Ovary (tissue), 9 donors: ENCODE data around the gene WDR59. TPM values are rescaled to one million over a fixed set of nuclear protein-coding genes. Genes with fewer than 3 reads are reported as not detected.
"Not testable (repeated sequence)": the region's sequence is repeated elsewhere in the genome, so short reads cannot be mapped to it uniquely, and the experiment has no call there.

ENCODE experiments used
- DNase-seq, 5 donors: peaks; one replicate each; pipeline ENCODE4 v3.0.0-alpha.2; 2019 to 2020
- H3K27ac ChIP-seq, 2 donors: fragments of 200-600 bp; one replicate each; pipeline versions ENCODE4 v1.5.1 to v1.8.0; 2019 to 2022
- H3K27me3 ChIP-seq: fragments of 200-600 bp; one replicate; pipeline ENCODE4 v1.8.0; 2022
- H3K36me3 ChIP-seq: fragments of 200-600 bp; sonication (generic); one replicate; pipeline ENCODE4 v1.5.1; 2019
- H3K4me1 ChIP-seq: one replicate; pipeline ENCODE4 v1.8.1; 2013; ENCODE audit warnings: mild to moderate bottlenecking, moderate library complexity; ENCODE audit not compliant: insufficient read depth
- H3K4me3 ChIP-seq: fragments of 200-600 bp; sonication (generic); one replicate; pipeline ENCODE4 v1.5.1; 2017
- H3K9me3 ChIP-seq, 2 donors: fragments of 200-600 bp in 1 of 2; sonication (generic) in 1 of 2; one replicate each; pipeline versions ENCODE4 v1.5.1 to v1.8.1; 2013 to 2019; ENCODE audit warnings: mild to moderate bottlenecking in 1 of 2, moderate library complexity in 1 of 2
- EP300 ChIP-seq: sonication (generic); formaldehyde crosslinking; IDR thresholded peaks from one replicate; pipeline ENCODE4 v1.6.1; 2017; ENCODE audit warnings: antibody characterized with exemption
- POLR2A ChIP-seq: fragments of 450-650 bp; IDR thresholded peaks from one replicate; pipeline ENCODE4 v1.6.1; 2017; ENCODE audit warnings: antibody characterized with exemption, mild to moderate bottlenecking, moderate library complexity
- WGBS, 3 donors: extraction: QIAGEN DNeasy Blood & Tissue Kit in 1 of 3; methylation state at CpG; one replicate each; pipeline versions ENCODE4 v1.1.5 to v1.1.7; 2013 to 2017; 5-methylcytosine and 5-hydroxymethylcytosine counted together
- intact Hi-C, 4 donors: fragments of 100-400 bp; cut with DNase I; formaldehyde crosslinking; loops; one replicate each; pipeline versions ENCODE4 v1.11.0 to v1.15.1; 2022 to 2023
- polyA plus RNA-seq, 2 donors: library from polyadenylated mRNA; stranded (reverse); fragments of 200-250 nt in 1 of 2; fragments of 350-450 nt in 1 of 2; fragmentation: Illumina TruSeq in 1 of 2; extraction: RNeasy Lipid Tissue Mini Kit (QIAGEN cat#74804) in 1 of 2; gene quantifications; one replicate each; pipeline ENCODE4 v1.2.3, GENCODE V29; 2013 to 2014
- total RNA-seq, 7 donors: library from RNA; depleted of rRNA in 2 of 7; stranded (reverse); fragments of >200 nt in 2 of 7; fragmentation: NEBNext Ultra II Directional in 3 of 7; extraction: Animal tissue kit (Norgen Biotek cat#: 25700) in 3 of 7; gene quantifications; one replicate each; pipeline versions ENCODE4 v1.1.0 to v1.2.4, GENCODE V29; 2016 to 2023
- TF ChIP-seq, protein P1 (sequence below), 3 donors: fragments of 450-650 bp in 2 of 3; fragments of 200-600 bp in 1 of 3; IDR thresholded peaks; one replicate each; pipeline versions ENCODE4 v1.5.1 to v1.8.0; 2016 to 2022; ENCODE audit warnings: antibody characterized with exemption in 3 of 3, mild to moderate bottlenecking in 1 of 3
- donor health status: DM: no; HTN: no; CAD: no; lungs with moderate emphysema.
- donor health status: DM: no; HTN: no; CAD: no.
- donor health status: Bipolar disorder and iron deficiency.
- donor health status: DM: yes; HTN: yes; CAD: no.
- donor health status: DM: no; HTN: no; CAD: no.
- donor health status: DM: yes; HTN: yes; CAD: no.

The WDR59 gene
- total and polyA plus RNA-seq, 9 donors = 23.6 to 82.3 (median 59.3) TPM

DNA sequence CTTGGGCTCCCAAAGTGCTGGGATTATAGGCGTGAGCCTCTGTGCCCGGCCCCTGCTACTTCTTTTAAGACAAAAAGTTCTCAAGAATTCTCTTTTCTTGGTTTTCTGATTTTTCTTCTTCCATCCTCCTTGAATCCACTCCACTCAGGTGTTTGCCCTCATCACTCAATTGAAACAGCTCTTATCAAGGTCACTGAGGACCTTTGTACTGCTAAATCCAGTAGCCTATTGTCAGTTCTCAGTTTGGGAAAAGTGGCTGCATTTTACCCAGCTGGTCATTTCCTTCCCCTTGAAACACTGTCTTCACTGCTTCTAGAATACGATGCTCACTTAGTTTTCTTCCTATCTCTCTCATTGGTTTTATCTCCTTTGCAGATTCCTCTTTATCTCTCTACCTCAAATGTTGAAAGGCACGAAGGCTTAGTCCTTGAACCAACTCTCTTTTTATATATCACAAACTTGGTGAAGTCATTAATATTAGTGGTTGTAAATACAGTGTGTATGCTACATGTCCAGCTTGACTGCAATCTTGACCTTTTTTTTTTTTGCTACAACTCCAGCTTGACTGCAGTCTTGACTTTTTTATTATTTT is 43.7 kb upstream of the WDR59 start:
- Histone ChIP-seq H3K27ac (no peak overlapping the region), H3K4me1 (peaks cover 6% of the 10 kb centered on the region), H3K4me3 (no peak overlapping the region), H3K36me3 (no peaks in the 10 kb centered on the region), H3K9me3 (no peaks in the 10 kb centered on the region), H3K27me3 (no peaks in the 10 kb centered on the region)
- DNase-seq = no peak
- WGBS, 3 donors = 69 to 73% (median 69%) methylated on average over 4 of the region's 4 CpGs
- intact Hi-C loops = no loop called here
- TF ChIP-seq EP300 (no peak), POLR2A (no peak)
- TF ChIP-seq, protein P1, sequence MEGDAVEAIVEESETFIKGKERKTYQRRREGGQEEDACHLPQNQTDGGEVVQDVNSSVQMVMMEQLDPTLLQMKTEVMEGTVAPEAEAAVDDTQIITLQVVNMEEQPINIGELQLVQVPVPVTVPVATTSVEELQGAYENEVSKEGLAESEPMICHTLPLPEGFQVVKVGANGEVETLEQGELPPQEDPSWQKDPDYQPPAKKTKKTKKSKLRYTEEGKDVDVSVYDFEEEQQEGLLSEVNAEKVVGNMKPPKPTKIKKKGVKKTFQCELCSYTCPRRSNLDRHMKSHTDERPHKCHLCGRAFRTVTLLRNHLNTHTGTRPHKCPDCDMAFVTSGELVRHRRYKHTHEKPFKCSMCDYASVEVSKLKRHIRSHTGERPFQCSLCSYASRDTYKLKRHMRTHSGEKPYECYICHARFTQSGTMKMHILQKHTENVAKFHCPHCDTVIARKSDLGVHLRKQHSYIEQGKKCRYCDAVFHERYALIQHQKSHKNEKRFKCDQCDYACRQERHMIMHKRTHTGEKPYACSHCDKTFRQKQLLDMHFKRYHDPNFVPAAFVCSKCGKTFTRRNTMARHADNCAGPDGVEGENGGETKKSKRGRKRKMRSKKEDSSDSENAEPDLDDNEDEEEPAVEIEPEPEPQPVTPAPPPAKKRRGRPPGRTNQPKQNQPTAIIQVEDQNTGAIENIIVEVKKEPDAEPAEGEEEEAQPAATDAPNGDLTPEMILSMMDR (IDR thresholded peaks at IDR 0.05) = no peak

DNA sequence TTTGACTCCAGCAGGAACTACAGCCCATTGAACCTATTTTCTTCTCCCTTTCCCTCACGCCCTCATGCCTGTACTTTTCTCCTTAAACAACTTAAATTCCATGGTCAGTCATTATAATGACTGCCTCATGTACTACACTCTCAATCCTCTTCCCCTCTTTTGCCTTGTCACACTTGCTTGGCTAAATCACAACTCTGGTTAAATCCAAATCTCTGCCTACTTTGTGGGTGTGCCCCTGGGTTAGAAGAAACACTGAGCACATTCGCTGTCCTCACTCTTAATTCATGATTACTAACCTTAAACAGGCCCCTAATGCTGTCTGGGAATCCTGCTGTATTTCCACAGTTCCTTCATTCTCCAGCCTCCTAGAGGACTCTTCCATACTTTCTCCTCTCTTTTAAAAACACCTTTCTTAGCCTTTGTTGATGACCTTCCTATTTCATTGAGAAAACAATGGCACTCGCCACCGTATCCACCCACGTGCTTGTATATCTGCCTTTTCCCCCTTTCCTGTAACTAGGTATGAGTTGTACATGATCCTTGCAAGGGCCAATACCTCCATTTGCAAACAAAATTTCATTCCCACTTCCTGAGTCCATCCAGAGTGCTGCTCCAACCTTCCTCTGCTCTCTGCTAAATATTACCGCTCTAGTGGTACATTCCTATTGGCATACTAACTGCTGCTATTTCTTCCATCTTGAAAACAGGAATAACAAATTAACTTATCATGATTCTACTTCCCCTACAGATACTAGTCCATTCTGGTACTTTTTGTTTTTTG is 42.8 kb upstream of the WDR59 start:
- Histone ChIP-seq H3K4me1 (peaks cover 6% of the 10 kb centered on the region), H3K36me3 (no peaks in the 10 kb centered on the region), H3K27me3 (no peaks in the 10 kb centered on the region), H3K9me3 (no peaks in the 10 kb centered on the region), H3K27ac (no peak overlapping the region), H3K4me3 (no peak overlapping the region)
- intact Hi-C loops = no loop called here
- TF ChIP-seq EP300 (no peak), POLR2A (no peak)
- TF ChIP-seq, protein P1 (IDR thresholded peaks at IDR 0.05) = no peak
- 91 to 93% (median 92%) methylated on average over 6 of the region's 6 CpGs for WGBS, 3 donors
- no peak for DNase-seq

DNA sequence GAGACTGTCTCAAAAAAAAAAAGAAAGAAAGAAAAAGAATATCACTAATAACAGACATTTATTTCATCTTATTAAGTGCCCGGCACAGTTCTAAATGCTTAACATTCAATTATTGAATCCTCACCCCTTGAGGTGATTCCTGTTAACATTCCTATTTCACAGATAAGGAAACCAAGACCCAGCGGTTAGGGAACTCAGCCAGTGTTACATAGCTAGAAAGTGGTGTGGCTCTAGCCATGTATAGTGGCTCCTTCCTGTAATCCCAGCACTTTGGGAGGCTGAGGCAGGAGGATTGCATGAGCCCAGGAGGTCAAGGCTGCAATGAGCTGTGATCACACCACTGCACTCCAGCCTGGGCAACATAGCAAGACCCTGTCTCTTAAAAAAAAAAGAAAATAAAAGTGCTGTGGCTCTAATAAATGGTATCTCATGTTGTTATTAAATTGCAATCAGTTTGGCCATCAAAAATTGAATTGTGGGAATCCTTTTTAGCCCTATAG is 42.0 kb upstream of the WDR59 start:
- Histone ChIP-seq H3K27ac (peak overlapping the region; percentile 64 to 83), H3K4me1 (peaks cover 6% of the 10 kb centered on the region), H3K36me3 (no peaks in the 10 kb centered on the region), H3K27me3 (no peaks in the 10 kb centered on the region), H3K9me3 (no peaks in the 10 kb centered on the region), H3K4me3 (no peak overlapping the region)
- TF ChIP-seq, protein P1 (IDR thresholded peaks at IDR 0.05) = no peak
- TF ChIP-seq EP300 (no peak), POLR2A (no peak)
- DNase-seq = no peak
- intact Hi-C loops = no loop called here
- 33 to 60% (median 36%) methylated on average over 2 of the region's 2 CpGs for WGBS, 3 donors

DNA sequence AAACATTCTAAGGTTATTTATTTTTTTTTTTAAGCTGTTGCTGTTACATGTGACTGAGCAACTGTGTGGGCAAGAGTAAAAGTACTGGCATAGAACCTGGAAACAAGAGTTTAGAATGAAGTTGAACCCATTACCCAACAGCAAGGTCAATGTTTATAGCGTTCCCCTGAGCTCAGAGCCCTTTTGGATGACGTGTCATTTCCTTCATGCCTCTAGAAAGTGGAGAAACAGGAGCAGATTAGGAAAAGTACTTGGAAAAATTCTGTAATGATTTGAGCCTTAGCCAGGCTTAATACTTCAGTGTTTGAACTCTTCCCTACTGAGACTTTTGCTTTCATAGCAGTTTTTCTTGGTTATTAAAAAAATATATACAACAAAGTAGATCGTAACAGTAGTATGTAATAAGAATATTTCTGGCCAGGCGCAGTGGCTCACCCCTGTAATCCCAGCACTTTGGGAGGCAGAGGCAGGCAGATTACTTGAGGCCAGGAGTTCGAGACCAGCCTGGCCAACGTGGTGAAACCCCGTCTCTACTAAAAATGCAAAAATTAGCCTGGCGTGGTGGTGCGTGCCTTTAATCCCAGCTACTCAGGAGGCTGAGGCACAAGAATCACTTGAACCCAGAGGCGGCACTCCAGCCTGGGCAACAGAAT is 41.4 kb upstream of the WDR59 start:
- H3K4me1 ChIP-seq, H3K27me3 ChIP-seq, H3K4me3 ChIP-seq, H3K36me3 ChIP-seq, intact Hi-C loops, H3K9me3 ChIP-seq: not testable (repeated sequence)
- TF ChIP-seq EP300 = peak; percentile 46
- peak overlapping the region; percentile 64 to 83 for H3K27ac ChIP-seq
- peak in 3 of 5 donors; percentile 38 to 75 (median 48) for DNase-seq
- 33 to 49% (median 40%) methylated on average over 10 of the region's 10 CpGs for WGBS, 3 donors
